Epithelial cell of proximal tubule (primary cell): Measurements from ENCODE around the gene KCTD11. TPM values are rescaled to one million over a fixed set of nuclear protein-coding genes. Genes with fewer than 3 reads are reported as not detected.

Experiments
- DNase-seq: peaks from one replicate; pipeline ENCODE4 v3.0.0-alpha.2; 2011; ENCODE audit warnings: low read depth
- H3K4me3 ChIP-seq: 2 replicates; pipeline ENCODE4 v1.5.1; 2011; ENCODE audit warnings: low read depth, mild to moderate bottlenecking, low read length
- CTCF ChIP-seq: conservative IDR thresholded peaks from 2 replicates; pipeline ENCODE4 v1.5.1; 2012; ENCODE audit warnings: low read depth, mild to moderate bottlenecking, low read length
- total RNA-seq: library from RNA; depleted of rRNA; stranded (reverse); fragments of >200 nt; gene quantifications from 2 replicates; pipeline ENCODE4 v1.2.3, GENCODE V29; 2015

KCTD11 gene
- total RNA-seq, 1 donor from 2014 or later = 12.3 TPM

DNA sequence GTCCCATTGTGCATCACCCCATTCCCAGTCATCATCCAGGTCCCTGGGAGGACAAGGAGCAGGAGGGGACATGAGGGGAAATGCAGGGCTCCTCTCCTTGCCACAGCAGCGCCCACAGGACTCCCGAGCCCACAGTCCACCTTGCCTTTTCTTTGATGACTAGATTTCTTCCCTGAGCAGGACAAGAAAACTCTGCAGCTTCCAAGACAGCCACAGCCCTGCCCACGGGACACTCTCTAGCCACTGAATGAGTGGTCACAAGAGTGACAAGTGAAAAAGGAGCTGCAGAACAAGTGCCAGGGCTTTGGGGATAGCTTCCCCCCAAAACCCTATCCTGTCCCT, 27.6 kb upstream of the KCTD11 start:
- H3K4me3 ChIP-seq = no peak overlapping the region
- TF ChIP-seq CTCF = no peak
- no peak for DNase-seq

DNA sequence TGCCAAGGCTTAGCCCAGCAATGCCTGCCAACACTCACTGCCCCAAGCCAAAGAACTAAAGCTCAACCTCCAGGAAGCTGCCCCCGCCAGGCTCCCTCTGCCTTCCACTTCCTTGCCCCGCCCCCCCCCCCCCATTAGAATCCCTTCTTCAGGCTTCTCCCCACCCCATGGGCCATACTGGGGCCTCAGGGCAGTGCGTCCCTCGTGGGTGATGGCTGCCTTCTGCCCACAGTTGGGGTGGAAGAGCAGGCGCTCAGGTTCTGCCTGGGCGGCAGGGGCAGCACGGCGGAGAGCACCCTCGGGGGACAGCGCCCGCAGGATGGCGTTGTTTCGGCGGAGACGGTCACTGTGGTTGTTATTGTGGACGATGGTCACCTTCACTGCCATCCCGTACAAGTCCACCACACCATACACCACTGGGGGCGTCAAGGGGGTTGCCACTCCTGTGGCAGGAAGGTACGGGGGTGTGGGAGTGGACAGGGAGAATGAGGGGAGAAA, 26.9 kb upstream of the KCTD11 start:
- no peak overlapping the region for H3K4me3 ChIP-seq
- no peak for TF ChIP-seq CTCF
- no peak for DNase-seq

GRCh38 chr17:7326186-7326585, 25.8 kb upstream of the KCTD11 start:
- TF ChIP-seq CTCF = no peak
- no peak overlapping the region for H3K4me3 ChIP-seq

GRCh38 chr17:7327056-7327455, 24.9 kb upstream of the KCTD11 start:
- DNase-seq = no peak
- no peak overlapping the region for H3K4me3 ChIP-seq
- no peak for TF ChIP-seq CTCF

More at GRCh38 chr17:7326186-7326585, 25.8 kb upstream of the KCTD11 start:
- no peak for DNase-seq

- no peak for TF ChIP-seq CTCF
- no peak overlapping the region for H3K4me3 ChIP-seq
- no peak for DNase-seq
Observed at GRCh38 chr17:7327501-7327900, 24.5 kb upstream of the KCTD11 start.

DNA sequence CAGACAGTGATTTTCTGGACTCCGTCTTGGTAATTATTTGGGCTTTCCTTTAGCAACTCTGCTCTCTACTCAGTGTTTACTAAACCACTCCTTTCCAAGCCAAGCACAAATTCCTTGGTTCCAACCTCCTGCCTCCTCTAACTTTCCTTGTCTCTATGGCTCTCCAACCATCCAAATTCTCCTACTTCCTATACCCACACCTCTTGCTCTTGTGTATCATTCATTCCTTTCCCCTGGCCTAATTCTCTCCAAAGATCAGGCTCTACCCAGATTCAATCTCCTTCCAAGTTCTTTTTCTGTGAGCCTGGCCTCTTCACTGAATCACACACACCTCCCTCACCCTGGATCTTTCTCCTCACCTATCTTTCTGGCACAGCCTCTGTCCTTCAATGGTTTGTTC, 24.0 kb upstream of the KCTD11 start:
- no peak for DNase-seq

More for the DNA sequence above, 24.0 kb upstream of the KCTD11 start:
- no peak for TF ChIP-seq CTCF
- peak overlapping the region; percentile 97 for H3K4me3 ChIP-seq
